GM15510 (cell line): Measurements from ENCODE around the gene FNDC3B.

ENCODE experiments used
- POLR2A ChIP-seq: IDR thresholded peaks from 3 replicates; pipeline ENCODE4 v1.6.1; 2011; ENCODE audit warnings: borderline replicate concordance; ENCODE audit not compliant: insufficient read length; ENCODE audit errors: extremely low read depth

FNDC3B gene

GRCh38 chr3:172125053-172125452, 85.7 kb downstream of the FNDC3B start:
- TF ChIP-seq POLR2A: no peak

- TF ChIP-seq POLR2A: no peak
Observed at GRCh38 chr3:172125963-172126457, 86.6 kb downstream of the FNDC3B start.

- no peak for TF ChIP-seq POLR2A
Observed at GRCh38 chr3:172126741-172127140, 87.4 kb downstream of the FNDC3B start.

GRCh38 chr3:172127141-172127540, 87.8 kb downstream of the FNDC3B start:
- TF ChIP-seq POLR2A: no peak

GRCh38 chr3:172127929-172128580, 88.7 kb downstream of the FNDC3B start:
- TF ChIP-seq POLR2A: no peak

GRCh38 chr3:172128858-172129257, 89.5 kb downstream of the FNDC3B start:
- TF ChIP-seq POLR2A: no peak

- no peak for TF ChIP-seq POLR2A
Observed at GRCh38 chr3:172129498-172129849, 90.1 kb downstream of the FNDC3B start.

GRCh38 chr3:172129850-172130716, 90.7 kb downstream of the FNDC3B start:
- no peak for TF ChIP-seq POLR2A

- no peak for TF ChIP-seq POLR2A
Observed at GRCh38 chr3:172130717-172131050, 91.3 kb downstream of the FNDC3B start.

- TF ChIP-seq POLR2A: no peak
Observed at GRCh38 chr3:172131746-172132145, 92.4 kb downstream of the FNDC3B start.

GRCh38 chr3:172132159-172132586, 92.8 kb downstream of the FNDC3B start:
- TF ChIP-seq POLR2A: no peak

- TF ChIP-seq POLR2A: no peak
Observed at GRCh38 chr3:172132721-172133311, 93.4 kb downstream of the FNDC3B start.

- no peak for TF ChIP-seq POLR2A
Observed at GRCh38 chr3:172133838-172134237, 94.5 kb downstream of the FNDC3B start.

GRCh38 chr3:172134352-172134751, 95.0 kb downstream of the FNDC3B start:
- no peak for TF ChIP-seq POLR2A

GRCh38 chr3:172135185-172135584, 95.8 kb downstream of the FNDC3B start:
- no peak for TF ChIP-seq POLR2A

GRCh38 chr3:172135820-172136219, 96.4 kb downstream of the FNDC3B start:
- no peak for TF ChIP-seq POLR2A

- TF ChIP-seq POLR2A: no peak
Observed at GRCh38 chr3:172136330-172136729, 97.0 kb downstream of the FNDC3B start.
